Measurements from ENCODE around the gene MYO16.

MYO16 gene

DNA sequence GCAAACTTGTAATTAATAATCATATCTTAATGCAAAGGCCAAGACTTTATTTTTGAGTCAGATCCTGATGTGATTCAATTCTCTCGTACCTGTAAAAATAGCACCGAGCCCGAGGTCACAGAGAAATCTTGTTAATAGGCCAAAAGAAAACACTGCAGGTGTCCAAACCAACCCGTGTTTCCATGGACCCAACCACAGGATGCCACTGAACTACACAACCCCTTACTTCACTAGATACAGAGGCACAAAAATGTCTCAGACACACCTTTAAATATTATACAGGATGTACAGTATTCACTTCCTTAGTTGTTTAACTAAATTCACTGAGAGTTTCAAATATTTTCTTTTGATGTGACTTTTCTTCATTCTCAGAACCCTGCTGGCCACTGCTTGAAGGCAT lies 530.9 kb downstream of the MYO16 start:
- no peak for DNase-seq

GRCh38 chr13:109160887-109161669 lies 531.7 kb downstream of the MYO16 start:
- DNase-seq, result no peak

DNA sequence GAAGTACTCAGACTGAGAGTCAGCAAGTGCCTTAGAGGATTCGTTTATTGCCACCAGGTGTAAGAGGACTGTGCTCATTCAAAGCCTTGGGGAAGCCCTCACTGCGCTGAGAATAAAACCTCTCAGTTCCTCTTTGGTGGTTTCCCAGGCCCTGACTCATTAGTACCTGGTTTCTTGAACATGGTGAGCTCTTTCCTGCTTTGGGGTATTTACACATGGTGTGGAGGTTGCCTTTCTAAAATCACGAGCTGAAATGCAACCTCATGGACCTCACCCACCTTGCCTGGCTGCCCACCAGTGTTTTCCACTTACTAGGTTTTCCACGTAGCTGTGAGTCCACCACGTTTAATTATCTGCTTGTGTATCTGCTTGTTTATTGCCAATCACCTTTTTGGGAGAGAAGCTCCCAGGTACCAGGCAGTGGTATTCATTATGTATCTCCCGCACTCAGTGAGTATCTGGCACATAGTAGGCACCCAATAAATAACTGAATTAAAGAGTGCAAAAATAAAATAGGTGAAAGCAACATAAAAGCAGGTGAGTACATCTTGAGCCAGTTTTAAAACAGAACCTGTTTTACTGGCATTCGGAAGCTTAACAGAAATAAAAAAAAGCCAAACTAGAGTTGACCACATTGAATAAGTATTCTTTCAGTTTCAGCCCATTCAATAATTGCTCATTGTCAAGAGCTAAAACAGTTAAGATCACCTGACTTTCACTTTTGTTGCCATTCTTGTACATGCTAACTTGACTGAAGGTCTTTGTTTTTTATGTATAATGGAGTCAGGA lies 533.0 kb downstream of the MYO16 start:
- no peak for DNase-seq

DNA sequence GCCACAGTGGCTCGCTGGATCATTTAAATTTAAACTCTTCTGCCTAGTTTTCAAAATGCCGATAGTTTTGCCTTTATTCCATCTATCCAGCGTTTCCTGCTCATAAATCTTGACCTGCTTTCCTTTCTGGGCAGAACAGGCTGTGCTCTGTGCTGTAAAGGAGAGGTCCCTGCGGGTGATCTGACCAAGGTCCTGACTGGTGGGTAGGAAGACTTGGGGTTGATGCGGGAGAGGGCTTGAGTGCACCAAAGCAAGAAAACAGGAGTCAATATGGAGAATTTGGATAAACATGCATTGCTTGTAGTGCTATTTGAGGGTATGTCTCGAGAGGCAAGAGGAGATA lies 533.6 kb downstream of the MYO16 start:
- no peak for DNase-seq

GRCh38 chr13:109165417-109165904 lies 536.0 kb downstream of the MYO16 start:
- no peak for DNase-seq

DNA sequence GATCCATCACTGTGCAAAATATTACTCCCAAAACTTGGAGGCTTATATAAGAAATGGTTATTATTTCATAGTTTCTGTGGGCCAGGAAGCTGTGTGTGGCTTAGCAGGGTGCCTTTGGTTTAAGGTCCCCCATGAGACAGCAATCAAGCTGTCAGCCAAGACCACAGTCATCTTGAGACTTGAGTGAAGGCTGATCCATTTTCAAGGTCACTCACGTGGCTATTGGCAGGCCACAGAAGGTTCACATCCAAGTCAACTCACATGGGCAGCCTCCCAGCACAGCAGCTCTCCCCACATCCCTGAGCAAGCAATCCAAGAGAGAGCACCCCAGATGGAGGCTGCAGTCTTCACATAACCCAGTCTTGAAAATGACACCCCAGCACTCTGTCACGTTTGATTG lies 537.4 kb downstream of the MYO16 start:
- no peak for DNase-seq

- no peak for DNase-seq
Measured at GRCh38 chr13:109172136-109172535, 542.7 kb downstream of the MYO16 start.

DNA sequence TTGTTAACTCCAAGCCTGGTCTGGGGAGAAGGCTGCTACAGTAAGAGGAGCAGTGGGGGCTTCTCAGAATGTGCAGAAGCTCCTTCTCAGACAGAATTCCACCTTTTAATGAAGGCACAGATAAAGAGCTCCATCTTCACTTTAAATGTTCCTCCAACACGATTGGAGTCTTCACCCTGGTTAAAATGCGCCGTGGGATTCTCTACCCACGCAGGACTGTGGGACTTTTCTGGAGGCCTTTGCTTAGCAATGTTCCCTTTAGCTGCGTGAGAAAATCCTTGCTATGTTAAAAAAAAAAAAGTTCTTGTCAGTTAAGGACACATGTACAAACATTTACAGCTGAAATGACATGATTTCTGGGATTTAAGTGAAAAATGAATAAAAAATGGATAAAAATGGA lies 546.3 kb downstream of the MYO16 start:
- no peak for DNase-seq

DNA sequence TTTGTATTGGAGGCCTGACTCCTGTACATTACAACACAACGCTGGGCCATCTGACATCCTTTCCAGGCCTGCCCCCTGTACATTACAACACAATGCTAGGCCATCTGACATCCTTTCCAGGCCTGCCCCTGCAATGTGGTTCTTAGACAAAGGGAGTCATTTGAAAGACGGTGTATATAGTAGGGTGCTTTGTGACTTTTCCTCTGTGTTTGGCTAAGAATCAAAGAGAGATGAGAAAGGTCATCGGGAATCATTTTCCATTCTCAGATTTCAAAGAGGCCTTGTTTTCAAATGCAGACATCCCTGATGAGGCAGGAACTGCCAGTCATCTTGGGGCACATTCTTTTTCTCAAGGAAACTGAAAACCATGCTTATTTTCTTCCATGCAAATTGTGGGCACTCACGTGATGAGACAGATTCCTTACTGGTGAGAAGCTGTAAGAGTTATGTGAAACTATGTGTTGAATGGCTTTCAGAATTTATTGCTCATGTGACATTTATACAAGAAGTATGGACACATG lies 551.6 kb downstream of the MYO16 start:
- no peak for DNase-seq

GRCh38 chr13:109182777-109183465 lies 553.5 kb downstream of the MYO16 start:
- no peak for DNase-seq

GRCh38 chr13:109191413-109191812 lies 562.0 kb downstream of the MYO16 start:
- DNase-seq, result no peak

DNA sequence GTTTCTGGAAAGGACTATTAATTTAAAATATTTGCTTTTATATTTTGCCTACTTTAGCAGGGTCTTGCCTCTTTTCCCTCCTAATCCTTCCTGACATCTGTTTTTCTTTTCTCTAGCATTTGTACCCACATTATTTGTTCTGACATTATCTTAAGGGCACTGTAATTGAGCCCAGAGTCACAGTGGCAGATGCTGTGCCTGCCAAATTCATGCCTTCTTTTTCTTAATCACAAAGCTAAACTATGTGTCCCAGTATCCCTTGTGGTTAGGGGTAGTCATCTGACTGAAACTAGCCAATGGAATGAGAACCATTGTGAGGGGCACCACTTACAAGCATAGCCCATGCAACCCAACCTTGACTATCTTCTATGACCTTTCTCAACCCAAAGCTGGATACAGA lies 562.9 kb downstream of the MYO16 start:
- DNase-seq, result no peak

- no peak for DNase-seq
Measured at GRCh38 chr13:109196948-109197347, 567.5 kb downstream of the MYO16 start.

- DNase-seq, result no peak
Measured at GRCh38 chr13:109198585-109198984, 569.2 kb downstream of the MYO16 start.

DNA sequence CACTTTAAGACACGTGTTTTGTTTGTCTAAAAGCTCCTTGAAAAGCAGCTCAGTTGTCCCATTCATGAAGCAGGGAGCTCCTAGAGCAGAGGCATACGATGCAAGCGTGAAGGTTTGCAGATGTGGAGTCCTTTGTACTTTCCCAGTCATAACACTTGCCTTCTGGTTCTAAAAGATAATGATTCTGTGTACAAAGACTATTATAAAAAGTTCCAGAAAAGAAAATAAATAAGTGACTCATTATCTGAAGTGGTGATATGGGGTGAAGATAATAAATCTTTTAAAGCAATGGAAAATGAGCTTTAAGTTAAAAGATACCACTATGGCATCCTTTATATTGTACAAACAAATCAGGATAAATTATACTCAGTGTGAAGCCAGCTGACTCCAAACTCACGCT lies 569.9 kb downstream of the MYO16 start:
- DNase-seq, result no peak

DNA sequence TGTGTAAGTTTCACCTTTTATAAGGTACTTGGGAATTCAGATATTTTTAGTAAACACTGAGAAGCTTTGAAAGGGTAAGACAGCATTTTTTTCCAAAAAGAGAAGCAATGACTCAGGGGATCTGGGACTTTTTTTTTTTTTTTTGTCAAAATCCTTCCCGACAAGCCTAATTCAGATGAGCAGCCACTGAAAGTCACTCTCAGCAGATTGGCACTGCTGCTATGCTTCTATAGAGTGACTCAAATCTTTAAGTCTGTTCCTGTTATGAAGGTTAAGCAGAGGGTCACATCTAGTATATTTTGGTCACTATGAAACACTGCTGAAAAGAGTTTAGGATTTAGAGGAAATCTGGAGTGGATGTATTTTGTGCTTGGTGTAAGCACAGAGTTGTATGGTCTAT lies 571.1 kb downstream of the MYO16 start:
- no peak for DNase-seq

DNA sequence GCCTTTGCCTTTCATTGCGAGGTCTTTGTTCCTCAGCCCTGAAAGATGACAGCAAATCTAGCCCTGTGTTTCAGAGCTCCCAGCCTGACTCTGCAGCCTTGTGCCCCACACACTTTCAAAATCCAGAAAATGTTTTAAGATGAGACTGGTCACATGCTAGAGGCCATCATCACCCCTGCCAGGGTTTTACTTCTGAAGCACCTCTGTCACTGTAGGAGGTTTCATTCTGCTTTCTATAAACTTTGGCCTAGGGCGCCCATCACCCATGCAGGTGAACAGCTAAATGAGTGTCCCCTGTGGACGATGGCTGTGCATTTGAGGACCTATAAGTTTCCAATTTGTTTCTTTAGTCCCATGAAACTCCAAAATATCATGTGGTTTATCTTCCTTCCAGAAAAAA lies 574.2 kb downstream of the MYO16 start:
- no peak for DNase-seq

DNA sequence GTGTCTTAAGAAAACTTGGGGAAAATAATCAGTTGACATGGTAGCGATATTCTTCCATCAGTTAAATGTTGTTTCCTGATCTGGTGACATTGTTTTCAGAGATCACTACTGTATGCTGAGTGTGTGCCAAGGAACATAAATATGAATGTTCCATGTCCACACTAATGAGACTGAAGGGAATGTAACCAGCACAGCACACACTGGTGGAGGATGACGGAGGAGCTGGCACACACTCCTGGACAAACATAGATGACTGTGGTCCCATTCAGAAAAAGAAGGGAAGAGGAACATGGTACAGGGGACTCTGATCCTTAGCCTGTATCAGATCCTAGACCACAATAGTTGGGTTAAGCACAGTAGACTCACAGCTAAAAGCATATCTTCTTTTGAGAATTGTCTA lies 574.8 kb downstream of the MYO16 start:
- no peak for DNase-seq

GRCh38 chr13:109204657-109205056 lies 575.2 kb downstream of the MYO16 start:
- DNase-seq, result no peak

GRCh38 chr13:109205315-109205714 lies 575.9 kb downstream of the MYO16 start:
- DNase-seq, result no peak

DNA sequence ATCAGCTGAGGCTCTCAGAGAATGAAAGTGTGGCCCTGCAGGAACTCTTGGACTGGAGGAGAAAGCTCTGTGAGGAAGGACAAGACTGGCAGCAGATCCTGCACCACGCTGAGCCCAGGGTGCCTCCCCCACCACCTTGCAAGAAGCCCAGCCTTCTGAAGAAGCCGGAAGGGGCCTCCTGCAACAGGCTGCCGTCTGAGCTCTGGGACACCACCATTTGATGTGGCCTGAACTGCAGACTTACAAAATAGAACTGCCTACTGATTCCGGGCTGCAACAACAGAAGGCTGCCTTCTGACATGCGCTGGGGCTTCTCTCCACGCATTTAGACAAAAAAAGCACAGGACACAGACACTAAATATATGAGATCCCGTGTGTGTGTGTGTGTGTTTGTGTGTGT lies 577.2 kb downstream of the MYO16 start:
- DNase-seq, result no peak

- DNase-seq, result no peak
Measured at GRCh38 chr13:109207622-109208021, 578.2 kb downstream of the MYO16 start.

GRCh38 chr13:109208522-109208921 lies 579.1 kb downstream of the MYO16 start:
- DNase-seq, result no peak

GRCh38 chr13:109209526-109209925 lies 580.1 kb downstream of the MYO16 start:
- DNase-seq, result no peak

All from activated CD4-positive, CD25-positive, alpha-beta regulatory T cell (primary cell).